Spleen (tissue), 11 donors: ENCODE results near the gene CENPW. TPM values are rescaled to one million over a fixed set of nuclear protein-coding genes. Genes with fewer than 3 reads are reported as not detected.
A peak's percentile ranks its signal among the peaks of the same experiment; 100 is the strongest.

ENCODE experiments used
- DNase-seq: peaks from one replicate; pipeline ENCODE4 v3.0.0-alpha.2; 2020
- H3K27ac ChIP-seq, 8 donors: fragments of 200-600 bp; sonication (generic) in 7 of 8; 1 replicate in 4 of 8; 2 replicates in 4 of 8; pipeline versions ENCODE4 v1.5.0 to v1.8.0; 2016 to 2021; ENCODE audit warnings: inconsistent platforms in 4 of 8, mild to moderate bottlenecking in 4 of 8, moderate library complexity in 1 of 8
- H3K27me3 ChIP-seq, 7 donors: fragments of 200-600 bp; sonication (generic) in 6 of 7; replicated peaks in 1 of 7; 1 replicate in 4 of 7; 2 replicates in 3 of 7; pipeline versions ENCODE4 v1.5.0 to v1.8.0; 2016 to 2021; ENCODE audit warnings: inconsistent platforms in 3 of 7, mild to moderate bottlenecking in 1 of 7
- H3K36me3 ChIP-seq, 6 donors: fragments of 200-600 bp; sonication (generic) in 5 of 6; 1 replicate in 4 of 6; 2 replicates in 2 of 6; pipeline versions ENCODE4 v1.5.0 to v1.8.0; 2016 to 2021; ENCODE audit warnings: inconsistent platforms in 2 of 6
- H3K4me1 ChIP-seq, 6 donors: fragments of 200-600 bp; sonication (generic) in 5 of 6; 1 replicate in 3 of 6; 2 replicates in 3 of 6; pipeline versions ENCODE4 v1.5.0 to v1.8.0; 2016 to 2021; ENCODE audit warnings: inconsistent platforms in 3 of 6
- H3K4me3 ChIP-seq, 8 donors: fragments of 200-600 bp; sonication (generic) in 7 of 8; 1 replicate in 4 of 8; 2 replicates in 4 of 8; pipeline versions ENCODE4 v1.5.0 to v1.8.0; 2016 to 2021; ENCODE audit warnings: inconsistent platforms in 4 of 8, mild to moderate bottlenecking in 4 of 8, moderate library complexity in 2 of 8
- H3K9me3 ChIP-seq, 8 donors: fragments of 200-600 bp; sonication (generic) in 7 of 8; 1 replicate in 4 of 8; 2 replicates in 4 of 8; pipeline versions ENCODE4 v1.5.0 to v1.8.0; 2016 to 2021; ENCODE audit warnings: inconsistent platforms in 4 of 8
- CTCF ChIP-seq, 11 experiments: fragments of 200-600 bp in 7 of 11; fragments of 450-650 bp in 4 of 11; sonication (generic) in 4 of 11; IDR thresholded peaks in 8 of 11; conservative IDR thresholded peaks in 3 of 11; 1 replicate in 7 of 11; 2 replicates in 4 of 11; pipeline versions ENCODE4 v1.4.0 to v1.8.0; 2016 to 2021; ENCODE audit warnings: antibody characterized with exemption in 11 of 11, inconsistent platforms in 4 of 11, mild to moderate bottlenecking in 1 of 11
- POLR2A ChIP-seq, 3 donors: fragments of 450-650 bp; IDR thresholded peaks; one replicate each; pipeline ENCODE4 v1.5.1; 2017; ENCODE audit warnings: antibody characterized with exemption in 3 of 3, mild to moderate bottlenecking in 1 of 3
- POLR2AphosphoS5 ChIP-seq, 3 donors: sonication (generic); formaldehyde crosslinking; IDR thresholded peaks; one replicate each; pipeline ENCODE4 v1.5.1; 2017; ENCODE audit warnings: antibody characterized with exemption in 3 of 3
- WGBS, 5 donors: extraction: QIAGEN DNeasy Blood & Tissue Kit in 3 of 5; methylation state at CpG; one replicate each; pipeline versions ENCODE4 v1.1.5 to v1.1.7; 2013 to 2018; 5-methylcytosine and 5-hydroxymethylcytosine counted together
- intact Hi-C: fragments of 100-400 bp; cut with DNase I; formaldehyde crosslinking; loops from one replicate; pipeline ENCODE4 v1.15.0; 2023; ENCODE audit warnings: low total_unique reads
- polyA plus RNA-seq, 3 donors: library from polyadenylated mRNA; stranded (reverse); fragments of 200-250 nt; gene quantifications; one replicate each; pipeline ENCODE4 v1.2.1, GENCODE V29; 2013
- total RNA-seq, 7 donors: library from RNA; depleted of rRNA in 3 of 7; stranded (reverse); fragments of >200 nt in 3 of 7; fragmentation: NEBNext Ultra II Directional in 4 of 7; extraction: Animal tissue kit (Norgen Biotek cat#: 25700) in 4 of 7; gene quantifications; one replicate each; pipeline versions ENCODE4 v1.1.0 to v1.2.1, GENCODE V29; 2016 to 2021
- donor health status: healthy with polysubstance abuse.
- donor health status: DM: no; HTN: no; CAD: no; lungs with moderate emphysema.
- donor health status: DM: no; HTN: no; CAD: no.
- donor health status: Bipolar disorder and iron deficiency.
- donor health status: healthy.
- donor health status: DM: no; HTN: no; CAD: no.
- donor health status: DM: yes; HTN: yes; CAD: no.

Gene CENPW
- total and polyA plus RNA-seq, 10 donors: 4.0 to 23.2 (median 8.4) TPM; not detected in 3

GRCh38 chr6:126361832-126362440 is 22.0 kb downstream of the CENPW start:
- intact Hi-C loops: no loop called here
- TF ChIP-seq POLR2AphosphoS5 (IDR thresholded peaks at IDR 0.05): no peak
- no peak for TF ChIP-seq POLR2A (IDR thresholded peaks at IDR 0.05)
- TF ChIP-seq CTCF (IDR thresholded peaks at IDR 0.05 in 8 of 11, conservative IDR thresholded peaks at IDR 0.05 in 3 of 11): no peak
- peak; percentile 34 for DNase-seq
- 93 to 100% (median 94%) methylated on average over 3 of the region's 3 CpGs for WGBS, 5 donors
- H3K9me3 ChIP-seq: peaks cover 0 to 44% (median 37%) of the 10 kb centered on the region in 8 donors
- no peak overlapping the region for H3K4me3 ChIP-seq
- H3K27ac ChIP-seq: no peak overlapping the region
- no peaks in the 10 kb centered on the region for H3K27me3 ChIP-seq
- no peaks in the 10 kb centered on the region for H3K36me3 ChIP-seq
- H3K4me1 ChIP-seq: no peaks in the 10 kb centered on the region

- 72 to 89% (median 84%) methylated on average over 4 of the region's 4 CpGs for WGBS, 5 donors
- DNase-seq: no peak
- Histone ChIP-seq H3K4me1 (no peaks in the 10 kb centered on the region), H3K27ac (no peak overlapping the region), H3K36me3 (no peaks in the 10 kb centered on the region), H3K27me3 (no peaks in the 10 kb centered on the region), H3K4me3 (no peak overlapping the region), H3K9me3 (no peaks in the 10 kb centered on the region)
- TF ChIP-seq CTCF (IDR thresholded peaks at IDR 0.05 in 8 of 11, conservative IDR thresholded peaks at IDR 0.05 in 3 of 11): no peak
- intact Hi-C loops: no loop called here
Measured at GRCh38 chr6:126367849-126368248, 27.9 kb downstream of the CENPW start.

GRCh38 chr6:126372626-126373025 is 32.7 kb downstream of the CENPW start:
- H3K4me1 ChIP-seq: no peaks in the 10 kb centered on the region
- intact Hi-C loops: no loop called here
- H3K9me3 ChIP-seq: peaks cover 0 to 8% (median 0%) of the 10 kb centered on the region in 8 donors
- no peak for DNase-seq
- H3K36me3 ChIP-seq: no peaks in the 10 kb centered on the region
- no peaks in the 10 kb centered on the region for H3K27me3 ChIP-seq
- H3K4me3 ChIP-seq: no peak overlapping the region
- WGBS, 5 donors: 94 to 96% (median 96%) methylated on average over 2 of the region's 2 CpGs
- H3K27ac ChIP-seq: no peak overlapping the region
- no peak for TF ChIP-seq POLR2AphosphoS5 (IDR thresholded peaks at IDR 0.05)
- no peak for TF ChIP-seq POLR2A (IDR thresholded peaks at IDR 0.05)
- TF ChIP-seq CTCF (IDR thresholded peaks at IDR 0.05 in 8 of 11, conservative IDR thresholded peaks at IDR 0.05 in 3 of 11): no peak

GRCh38 chr6:126373344-126373743 is 33.4 kb downstream of the CENPW start:
- Histone ChIP-seq H3K4me3 (no peak overlapping the region), H3K27ac (no peak overlapping the region), H3K9me3 (peaks cover 0 to 8% (median 0%) of the 10 kb centered on the region in 8 donors), H3K4me1 (no peaks in the 10 kb centered on the region), H3K27me3 (no peaks in the 10 kb centered on the region), H3K36me3 (no peaks in the 10 kb centered on the region)
- no peak for DNase-seq
- 93 to 98% (median 96%) methylated on average over 4 of the region's 4 CpGs for WGBS, 5 donors
- intact Hi-C loops: no loop called here
- TF ChIP-seq CTCF (IDR thresholded peaks at IDR 0.05 in 8 of 11, conservative IDR thresholded peaks at IDR 0.05 in 3 of 11) (no peak), POLR2A (IDR thresholded peaks at IDR 0.05) (no peak), POLR2AphosphoS5 (IDR thresholded peaks at IDR 0.05) (no peak)
